ENCODE measurements around the gene CUX1.

DNA sequence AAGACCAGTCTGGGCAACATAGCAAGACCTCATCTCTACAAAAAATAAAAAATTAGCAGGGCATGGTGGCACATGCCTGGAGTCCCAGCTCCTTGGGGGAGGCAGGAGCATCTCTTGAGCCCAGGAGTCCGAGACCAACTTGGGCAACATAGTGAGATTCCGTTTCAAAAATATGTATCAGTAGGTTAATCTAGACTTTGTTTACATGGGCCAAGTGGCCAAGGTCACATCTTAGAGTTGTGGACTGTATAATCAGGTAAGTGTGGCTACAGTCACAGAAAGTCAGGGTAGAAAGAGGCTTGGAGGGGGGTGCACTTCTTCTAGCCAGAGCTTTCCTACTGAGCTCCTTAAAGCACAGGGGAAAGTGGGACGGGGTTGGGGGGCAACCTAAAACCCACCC is 174.4 kb downstream of the CUX1 start:
- TF ChIP-seq CTCF (IDR thresholded peaks at IDR 0.05) (no peak), EZH2 (IDR thresholded peaks at IDR 0.05; ENCODE audit: borderline replicate concordance, insufficient read depth, low read depth, low read length, poor library complexity, severe bottlenecking) (no peak)
